Activated T-cell treated with anti-CD3 and anti-CD28 coated beads, Interleukin-2, amount 50 U/mL, for 24 hours (primary cell): ENCODE data around the gene GALNT10.
A peak's percentile ranks its signal among the peaks of the same experiment; 100 is the strongest.

Source experiments
- DNase-seq: peaks from one replicate; pipeline ENCODE4 v3.0.0-alpha.2; 2020
- H3K27ac Mint-ChIP-seq: 2 replicates; pipeline ENCODE4 v1.8.0; 2020; ENCODE audit warnings: mild to moderate bottlenecking, mixed read lengths
- H3K27me3 Mint-ChIP-seq: 2 replicates; pipeline ENCODE4 v1.8.0; 2020; ENCODE audit warnings: mixed read lengths
- H3K36me3 Mint-ChIP-seq: 2 replicates; pipeline ENCODE4 v1.8.0; 2020; ENCODE audit warnings: low read depth, mixed read lengths
- H3K4me1 Mint-ChIP-seq: 2 replicates; pipeline ENCODE4 v1.8.0; 2020; ENCODE audit warnings: low read depth, mixed read lengths
- H3K4me3 Mint-ChIP-seq: 2 replicates; pipeline ENCODE4 v1.8.0; 2020; ENCODE audit warnings: mild to moderate bottlenecking, moderate library complexity, mixed read lengths
- H3K9me3 Mint-ChIP-seq: 2 replicates; pipeline ENCODE4 v1.8.0; 2020; ENCODE audit warnings: mixed read lengths

GALNT10 gene

GRCh38 chr5:154205441-154206117, 15.0 kb downstream of the GALNT10 start:
- Mint-ChIP-seq H3K4me3 (no peak overlapping the region), H3K9me3 (no peaks in the 10 kb centered on the region), H3K27me3 (no peaks in the 10 kb centered on the region), H3K4me1 (peaks cover 44% of the 10 kb centered on the region), H3K27ac (no peak overlapping the region), H3K36me3 (peaks cover 65% of the 10 kb centered on the region)
- DNase-seq = no peak

- DNase-seq = no peak
- peaks cover 64% of the 10 kb centered on the region for H3K36me3 Mint-ChIP-seq
- H3K4me1 Mint-ChIP-seq = peaks cover 40% of the 10 kb centered on the region
- no peaks in the 10 kb centered on the region for H3K27me3 Mint-ChIP-seq
- no peaks in the 10 kb centered on the region for H3K9me3 Mint-ChIP-seq
- H3K27ac Mint-ChIP-seq = no peak overlapping the region
- H3K4me3 Mint-ChIP-seq = no peak overlapping the region
Measured at GRCh38 chr5:154206311-154206710, 15.8 kb downstream of the GALNT10 start.

GRCh38 chr5:154207204-154207603, 16.7 kb downstream of the GALNT10 start:
- Mint-ChIP-seq H3K27ac (no peak overlapping the region), H3K9me3 (no peaks in the 10 kb centered on the region), H3K27me3 (no peaks in the 10 kb centered on the region), H3K4me1 (peaks cover 40% of the 10 kb centered on the region), H3K4me3 (no peak overlapping the region), H3K36me3 (peaks cover 66% of the 10 kb centered on the region)
- no peak for DNase-seq

DNA sequence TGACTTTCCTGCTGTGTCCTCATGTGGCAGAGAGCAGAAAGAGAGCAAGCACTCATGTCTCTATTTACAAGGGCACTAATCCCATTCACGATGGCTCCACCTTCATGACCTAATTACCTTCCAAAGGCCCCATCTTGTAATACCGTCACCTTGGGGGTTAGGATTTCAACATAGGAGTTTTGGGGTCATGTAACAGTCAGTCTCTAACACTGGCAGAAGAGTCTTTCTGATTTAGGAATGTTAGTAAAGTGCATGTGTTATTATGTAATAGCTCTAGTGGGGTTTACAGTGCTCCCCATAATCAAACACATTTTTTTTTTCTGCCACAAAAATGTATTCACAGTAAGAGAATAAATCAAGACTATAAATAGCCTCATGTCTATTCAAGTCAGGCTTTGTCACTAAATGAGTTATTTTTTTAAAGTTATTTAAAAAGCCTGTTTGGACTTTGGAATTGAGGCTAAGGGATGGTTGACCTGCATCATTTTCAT, 19.1 kb downstream of the GALNT10 start:
- Mint-ChIP-seq H3K36me3 (peaks cover 71% of the 10 kb centered on the region), H3K4me3 (no peak overlapping the region), H3K27me3 (no peaks in the 10 kb centered on the region), H3K4me1 (peaks cover 38% of the 10 kb centered on the region), H3K9me3 (no peaks in the 10 kb centered on the region), H3K27ac (no peak overlapping the region)
- no peak for DNase-seq

- Mint-ChIP-seq H3K36me3 (peaks cover 68% of the 10 kb centered on the region), H3K27ac (no peak overlapping the region), H3K4me1 (peaks cover 40% of the 10 kb centered on the region), H3K27me3 (no peaks in the 10 kb centered on the region), H3K9me3 (no peaks in the 10 kb centered on the region), H3K4me3 (no peak overlapping the region)
- no peak for DNase-seq
Measured at GRCh38 chr5:154210163-154210562, 19.6 kb downstream of the GALNT10 start.

GRCh38 chr5:154211641-154212390, 21.3 kb downstream of the GALNT10 start:
- Mint-ChIP-seq H3K4me3 (no peak overlapping the region), H3K27me3 (no peaks in the 10 kb centered on the region)
- no peak for DNase-seq

GRCh38 chr5:154213592-154213991, 23.1 kb downstream of the GALNT10 start:
- H3K36me3 Mint-ChIP-seq = peaks cover 56% of the 10 kb centered on the region
- H3K27ac Mint-ChIP-seq = peak overlapping the region; percentile 94

More at GRCh38 chr5:154211641-154212390, 21.3 kb downstream of the GALNT10 start:
- H3K36me3 Mint-ChIP-seq = peaks cover 59% of the 10 kb centered on the region
- no peaks in the 10 kb centered on the region for H3K9me3 Mint-ChIP-seq
- no peak overlapping the region for H3K27ac Mint-ChIP-seq
- peaks cover 52% of the 10 kb centered on the region for H3K4me1 Mint-ChIP-seq

GRCh38 chr5:154214371-154215106, 24.0 kb downstream of the GALNT10 start:
- Mint-ChIP-seq H3K9me3 (no peaks in the 10 kb centered on the region), H3K36me3 (peaks cover 53% of the 10 kb centered on the region), H3K4me1 (peaks cover 74% of the 10 kb centered on the region), H3K27me3 (no peaks in the 10 kb centered on the region), H3K4me3 (peak overlapping the region; percentile 72), H3K27ac (peak overlapping the region; percentile 94)
- DNase-seq = no peak

More at GRCh38 chr5:154213592-154213991, 23.1 kb downstream of the GALNT10 start:
- no peak for DNase-seq
- Mint-ChIP-seq H3K4me3 (peak overlapping the region; percentile 72), H3K9me3 (no peaks in the 10 kb centered on the region), H3K27me3 (no peaks in the 10 kb centered on the region), H3K4me1 (peaks cover 67% of the 10 kb centered on the region)

DNA sequence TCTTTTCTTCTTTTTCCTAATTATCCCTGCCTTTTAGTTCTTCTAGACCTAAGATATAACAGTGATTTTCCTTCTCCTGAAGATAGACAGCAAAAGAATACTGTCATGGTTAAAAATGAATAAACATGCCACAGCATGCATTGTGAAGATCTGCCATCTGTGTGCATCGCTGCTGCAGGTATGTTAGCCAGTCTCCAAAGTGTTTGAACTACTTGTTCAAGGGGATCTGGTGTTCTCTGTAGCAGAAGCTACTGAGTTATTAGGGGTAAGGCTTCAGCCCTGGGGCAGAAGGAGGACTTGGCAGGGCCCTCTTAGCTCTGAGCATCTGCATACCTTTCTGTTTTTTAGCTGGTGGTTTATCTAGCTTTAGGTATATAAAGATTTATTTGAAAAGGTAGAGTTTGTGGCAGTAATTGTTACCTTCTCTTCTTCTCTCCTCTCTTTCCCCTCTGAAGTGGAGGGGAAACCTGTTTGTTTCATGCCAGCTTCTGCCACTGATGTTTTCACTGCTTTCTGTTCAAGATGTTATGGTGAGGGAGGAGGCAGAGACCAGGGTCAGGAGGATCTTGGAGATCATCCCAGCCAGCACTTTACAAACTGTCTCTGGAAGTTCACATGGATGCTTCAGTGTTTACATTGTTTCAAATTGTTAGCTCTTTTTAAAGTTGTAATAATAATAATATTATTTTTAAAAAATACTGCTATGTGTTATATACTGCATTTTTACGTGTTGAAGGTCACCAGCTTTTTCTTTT, 25.2 kb downstream of the GALNT10 start:
- H3K36me3 Mint-ChIP-seq = peaks cover 55% of the 10 kb centered on the region
- peaks cover 82% of the 10 kb centered on the region for H3K4me1 Mint-ChIP-seq
- H3K4me3 Mint-ChIP-seq = no peak overlapping the region
- no peak for DNase-seq
- no peaks in the 10 kb centered on the region for H3K9me3 Mint-ChIP-seq
- no peaks in the 10 kb centered on the region for H3K27me3 Mint-ChIP-seq
- peak overlapping the region; percentile 94 for H3K27ac Mint-ChIP-seq

DNA sequence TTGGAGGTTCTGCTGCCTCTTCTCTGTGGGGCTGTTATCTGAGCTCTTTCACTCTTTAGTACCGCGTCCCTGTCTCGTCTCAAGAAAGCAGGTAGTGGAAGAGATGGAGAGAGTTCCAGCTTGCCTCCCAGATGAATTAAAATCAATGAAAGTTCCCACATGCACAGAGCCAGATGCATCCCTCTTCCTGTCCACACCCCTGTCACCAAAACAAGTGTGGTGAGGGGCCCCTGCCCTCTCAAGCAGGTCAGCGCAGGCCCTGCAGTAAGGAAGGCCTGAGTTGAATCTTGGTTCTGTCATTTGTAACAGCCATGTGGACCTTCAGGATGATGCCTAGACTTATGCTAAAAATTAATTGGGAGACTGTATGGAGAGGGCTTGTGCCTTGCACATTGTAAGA, 26.9 kb downstream of the GALNT10 start:
- H3K27ac Mint-ChIP-seq = peak overlapping the region; percentile 75
- no peak overlapping the region for H3K4me3 Mint-ChIP-seq
- H3K9me3 Mint-ChIP-seq = no peaks in the 10 kb centered on the region
- H3K27me3 Mint-ChIP-seq = no peaks in the 10 kb centered on the region
- peaks cover 86% of the 10 kb centered on the region for H3K4me1 Mint-ChIP-seq
- no peak for DNase-seq
- H3K36me3 Mint-ChIP-seq = peaks cover 56% of the 10 kb centered on the region

DNA sequence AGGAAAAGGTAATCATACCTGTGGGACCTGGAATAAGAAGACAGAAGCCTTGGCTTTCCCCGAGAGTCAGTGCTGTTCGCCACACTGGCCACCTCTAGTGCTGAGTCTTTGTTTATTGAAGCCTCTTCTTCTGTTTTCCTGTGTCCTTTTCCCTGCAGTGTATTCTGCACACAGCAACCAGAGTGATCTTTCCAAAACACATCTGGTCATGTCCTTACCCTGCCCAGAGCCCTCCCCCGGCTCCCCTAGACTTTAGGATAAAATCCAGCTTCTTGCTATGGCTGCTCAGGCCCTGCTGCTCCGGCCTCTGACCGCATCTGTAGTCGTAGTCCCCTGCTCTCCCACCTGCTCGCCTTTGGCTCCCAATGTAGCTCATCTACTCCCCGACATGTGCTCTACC, 28.3 kb downstream of the GALNT10 start:
- peaks cover 81% of the 10 kb centered on the region for H3K4me1 Mint-ChIP-seq
- no peak overlapping the region for H3K4me3 Mint-ChIP-seq
- H3K27me3 Mint-ChIP-seq = no peaks in the 10 kb centered on the region
- peak overlapping the region; percentile 76 for H3K27ac Mint-ChIP-seq
- no peaks in the 10 kb centered on the region for H3K9me3 Mint-ChIP-seq
- peaks cover 54% of the 10 kb centered on the region for H3K36me3 Mint-ChIP-seq
- DNase-seq = no peak

GRCh38 chr5:154220625-154221024, 30.1 kb downstream of the GALNT10 start:
- peaks cover 64% of the 10 kb centered on the region for H3K4me1 Mint-ChIP-seq
- H3K27ac Mint-ChIP-seq = no peak overlapping the region
- H3K9me3 Mint-ChIP-seq = no peaks in the 10 kb centered on the region
- no peak overlapping the region for H3K4me3 Mint-ChIP-seq
- no peak for DNase-seq
- H3K27me3 Mint-ChIP-seq = no peaks in the 10 kb centered on the region
- peaks cover 49% of the 10 kb centered on the region for H3K36me3 Mint-ChIP-seq

GRCh38 chr5:154221371-154221896, 30.9 kb downstream of the GALNT10 start:
- H3K9me3 Mint-ChIP-seq = peaks cover 2% of the 10 kb centered on the region
- peak overlapping the region; percentile 30 for H3K4me3 Mint-ChIP-seq
- peaks cover 59% of the 10 kb centered on the region for H3K4me1 Mint-ChIP-seq
- H3K36me3 Mint-ChIP-seq = peaks cover 52% of the 10 kb centered on the region
- peak; percentile 56 for DNase-seq
- no peaks in the 10 kb centered on the region for H3K27me3 Mint-ChIP-seq
- peak overlapping the region; percentile 90 for H3K27ac Mint-ChIP-seq

GRCh38 chr5:154222414-154222813, 31.9 kb downstream of the GALNT10 start:
- Mint-ChIP-seq H3K27me3 (no peaks in the 10 kb centered on the region), H3K27ac (peak overlapping the region; percentile 90), H3K4me1 (peaks cover 50% of the 10 kb centered on the region), H3K36me3 (peaks cover 60% of the 10 kb centered on the region), H3K4me3 (no peak overlapping the region), H3K9me3 (peaks cover 12% of the 10 kb centered on the region)
- DNase-seq = no peak
